Stimulated activated naive B cell treated with anti-CD40 and anti-IgM and Interleukin-4, amounts not matched to agents 10 μg/mL and 1 μg/mL and 100 μg/mL, for 72 hours (primary cell): ENCODE measurements around the gene WDR93.

ENCODE experiments used
- ATAC-seq, 2 donors: fragments of 150-1000 bp; cut with Tn5 transposase; replicated peaks; 2 replicates each; pipeline ENCODE4 v1.10.0; 2021; ENCODE audit warnings: moderate library complexity in 1 of 2
- DNase-seq: peaks from one replicate; pipeline ENCODE4 v3.0.0; 2021
- H3K27ac Mint-ChIP-seq: one replicate; pipeline ENCODE4 v1.8.0; 2022; ENCODE audit warnings: mild to moderate bottlenecking, mixed read lengths
- H3K27me3 Mint-ChIP-seq, 2 donors: one replicate each; pipeline ENCODE4 v1.8.0; 2022; ENCODE audit warnings: mixed read lengths in 2 of 2
- H3K36me3 Mint-ChIP-seq, 2 donors: one replicate each; pipeline ENCODE4 v1.8.0; 2022; ENCODE audit warnings: mixed read lengths in 2 of 2, mild to moderate bottlenecking in 1 of 2
- H3K4me1 Mint-ChIP-seq, 2 donors: one replicate each; pipeline ENCODE4 v1.8.0; 2022; ENCODE audit warnings: mixed read lengths in 2 of 2, mild to moderate bottlenecking in 1 of 2
- H3K4me3 Mint-ChIP-seq, 2 donors: one replicate each; pipeline ENCODE4 v1.8.0; 2022; ENCODE audit warnings: mild to moderate bottlenecking in 2 of 2, mixed read lengths in 2 of 2, moderate library complexity in 1 of 2
- H3K9me3 Mint-ChIP-seq, 2 donors: one replicate each; pipeline ENCODE4 v1.8.0; 2022; ENCODE audit warnings: mixed read lengths in 2 of 2, mild to moderate bottlenecking in 1 of 2

WDR93 gene

GRCh38 chr15:89668171-89668570, 22.4 kb upstream of the WDR93 start:
- Mint-ChIP-seq H3K4me1 (peaks cover 0 to 5% of the 10 kb centered on the region in 2 donors), H3K27me3 (peaks cover 22 to 42% of the 10 kb centered on the region in 2 donors), H3K36me3 (no peaks in the 10 kb centered on the region), H3K27ac (no peak overlapping the region), H3K9me3 (no peaks in the 10 kb centered on the region), H3K4me3 (no peak overlapping the region)
- no peak for ATAC-seq
- DNase-seq = no peak

GRCh38 chr15:89669309-89669865, 21.2 kb upstream of the WDR93 start:
- peaks cover 0 to 4% of the 10 kb centered on the region in 2 donors for H3K4me1 Mint-ChIP-seq
- ATAC-seq = no peak

DNA sequence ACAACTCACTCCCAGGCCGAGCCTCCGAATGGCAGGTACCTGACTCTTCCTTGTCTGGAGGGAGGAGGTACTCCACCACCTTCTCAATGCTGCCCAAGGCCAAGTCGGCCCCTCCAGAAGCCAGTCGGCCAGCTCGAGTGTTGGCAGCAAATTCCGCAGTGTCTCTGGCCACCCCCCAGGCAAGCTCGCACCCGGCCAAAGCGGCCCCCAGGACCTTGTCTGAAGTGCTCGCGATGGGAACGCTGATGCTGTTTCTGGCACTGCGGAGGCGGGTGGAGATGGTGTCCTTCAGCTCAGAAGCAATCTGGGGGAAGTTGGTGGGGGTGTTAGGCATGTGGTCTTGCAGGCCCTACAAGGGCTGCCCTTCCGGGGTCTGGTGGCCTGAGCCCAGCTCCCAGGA, 20.7 kb upstream of the WDR93 start:
- H3K36me3 Mint-ChIP-seq = no peaks in the 10 kb centered on the region
- DNase-seq (no peak), ATAC-seq (no peak)
- peaks cover 19 to 35% of the 10 kb centered on the region in 2 donors for H3K27me3 Mint-ChIP-seq
- no peak overlapping the region for H3K4me3 Mint-ChIP-seq
- H3K4me1 Mint-ChIP-seq = no peaks in the 10 kb centered on the region
- no peaks in the 10 kb centered on the region for H3K9me3 Mint-ChIP-seq
- no peak overlapping the region for H3K27ac Mint-ChIP-seq

More at GRCh38 chr15:89669309-89669865, 21.2 kb upstream of the WDR93 start:
- H3K4me3 Mint-ChIP-seq = no peak overlapping the region
- H3K27me3 Mint-ChIP-seq = peaks cover 25 to 41% of the 10 kb centered on the region in 2 donors
- no peak overlapping the region for H3K27ac Mint-ChIP-seq
- DNase-seq = no peak
- H3K36me3 Mint-ChIP-seq = no peaks in the 10 kb centered on the region
- H3K9me3 Mint-ChIP-seq = no peaks in the 10 kb centered on the region

GRCh38 chr15:89670971-89671560, 19.5 kb upstream of the WDR93 start:
- ATAC-seq (no peak), DNase-seq (no peak)
- Mint-ChIP-seq H3K9me3 (no peaks in the 10 kb centered on the region), H3K4me1 (no peaks in the 10 kb centered on the region), H3K27me3 (peaks cover 17 to 29% of the 10 kb centered on the region in 2 donors), H3K4me3 (no peak overlapping the region), H3K27ac (no peak overlapping the region), H3K36me3 (no peaks in the 10 kb centered on the region)

DNA sequence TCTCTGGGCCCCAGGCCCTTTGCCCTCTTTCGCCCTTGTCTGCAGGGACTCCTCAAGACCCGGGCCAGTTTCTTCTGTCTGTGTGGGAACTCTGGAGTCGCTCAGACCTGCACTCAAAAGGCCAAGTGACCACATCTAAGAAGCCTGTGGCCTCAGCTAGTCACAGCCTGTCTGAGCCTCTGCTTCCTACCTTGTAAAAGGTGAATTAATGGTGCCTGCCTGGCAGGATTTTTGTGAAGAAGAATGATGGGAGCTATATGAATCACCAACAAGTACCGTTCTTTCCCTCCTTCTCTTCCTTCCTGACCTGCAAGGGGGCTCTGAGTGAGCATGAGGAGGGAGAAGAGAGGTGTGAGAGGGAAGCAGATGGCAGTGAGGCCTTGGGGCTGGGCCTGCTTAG, 18.9 kb upstream of the WDR93 start:
- H3K4me3 Mint-ChIP-seq = no peak overlapping the region
- H3K27me3 Mint-ChIP-seq = peaks cover 13 to 23% of the 10 kb centered on the region in 2 donors
- H3K9me3 Mint-ChIP-seq = no peaks in the 10 kb centered on the region
- ATAC-seq = no peak
- no peaks in the 10 kb centered on the region for H3K36me3 Mint-ChIP-seq
- no peak for DNase-seq
- H3K27ac Mint-ChIP-seq = no peak overlapping the region
- no peaks in the 10 kb centered on the region for H3K4me1 Mint-ChIP-seq

- DNase-seq = no peak
- Mint-ChIP-seq H3K36me3 (no peaks in the 10 kb centered on the region), H3K27ac (no peak overlapping the region), H3K4me1 (no peaks in the 10 kb centered on the region), H3K9me3 (no peaks in the 10 kb centered on the region), H3K4me3 (no peak overlapping the region), H3K27me3 (peaks cover 11 to 20% of the 10 kb centered on the region in 2 donors)
- no peak for ATAC-seq
Observed at GRCh38 chr15:89672221-89673164, 18.1 kb upstream of the WDR93 start.

DNA sequence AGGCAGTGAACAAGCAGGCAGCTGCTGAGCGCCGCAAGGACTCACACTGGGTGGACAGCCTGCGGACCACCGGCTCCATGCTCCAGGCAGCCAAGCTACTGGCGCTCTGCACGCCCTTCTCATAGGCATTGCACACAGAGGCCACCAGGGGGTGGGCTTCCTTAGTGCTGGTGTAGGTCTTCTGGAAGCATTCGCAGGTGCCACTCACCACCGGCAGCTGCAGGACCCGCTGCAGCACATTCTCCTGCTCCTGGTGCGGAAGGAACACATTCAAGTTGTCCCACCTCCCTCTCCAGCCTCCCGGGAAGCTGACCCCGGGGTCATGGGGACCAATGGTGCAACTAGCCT, 17.5 kb upstream of the WDR93 start:
- H3K4me3 Mint-ChIP-seq = no peak overlapping the region
- no peaks in the 10 kb centered on the region for H3K36me3 Mint-ChIP-seq
- no peaks in the 10 kb centered on the region for H3K4me1 Mint-ChIP-seq
- peaks cover 5 to 17% of the 10 kb centered on the region in 2 donors for H3K27me3 Mint-ChIP-seq
- DNase-seq (no peak), ATAC-seq (peak; percentile 46 to 51)
- no peak overlapping the region for H3K27ac Mint-ChIP-seq
- no peaks in the 10 kb centered on the region for H3K9me3 Mint-ChIP-seq

DNA sequence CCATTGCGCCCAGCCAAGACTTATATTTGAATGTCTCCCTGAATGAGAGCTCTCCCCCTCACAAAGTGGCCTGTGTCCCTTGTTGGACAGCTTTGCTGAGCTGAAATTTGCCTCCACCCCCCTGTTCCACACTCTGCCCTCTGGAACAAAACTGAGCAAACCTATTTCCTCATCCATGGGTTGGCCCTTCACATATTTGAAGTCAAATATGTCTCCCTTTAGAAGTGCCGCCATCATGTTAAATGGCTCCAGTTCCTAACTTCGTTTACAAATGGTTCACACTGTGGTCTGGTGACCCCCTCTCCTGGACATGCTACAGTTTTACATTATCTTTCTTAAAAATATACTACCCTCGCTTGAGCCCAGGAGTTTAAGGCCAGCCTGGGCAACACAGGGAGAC, 16.1 kb upstream of the WDR93 start:
- Mint-ChIP-seq H3K27ac (no peak overlapping the region), H3K4me3 (no peak overlapping the region), H3K4me1 (no peaks in the 10 kb centered on the region), H3K27me3 (peaks cover 5 to 17% of the 10 kb centered on the region in 2 donors), H3K36me3 (no peaks in the 10 kb centered on the region), H3K9me3 (no peaks in the 10 kb centered on the region)
- ATAC-seq (no peak), DNase-seq (no peak)

DNA sequence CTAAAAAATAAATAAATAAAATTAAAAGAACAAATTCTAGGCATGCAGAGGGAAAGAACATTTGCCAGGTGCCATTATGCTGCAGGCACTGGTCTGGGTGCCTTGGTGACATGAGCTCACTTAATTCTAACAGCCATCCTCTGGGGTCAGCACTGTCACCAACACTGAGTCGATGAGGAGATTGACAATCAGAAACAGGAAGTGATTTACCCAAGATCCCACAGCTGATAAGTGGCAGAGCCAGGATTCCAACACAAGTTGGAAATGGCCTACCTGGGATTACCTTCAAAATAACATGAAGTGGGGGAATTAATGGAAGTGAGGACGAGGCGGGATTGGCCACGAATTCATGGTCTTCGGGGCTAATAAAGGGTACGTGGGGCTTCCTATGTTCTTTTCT, 15.0 kb upstream of the WDR93 start:
- no peaks in the 10 kb centered on the region for H3K9me3 Mint-ChIP-seq
- no peaks in the 10 kb centered on the region for H3K36me3 Mint-ChIP-seq
- no peak overlapping the region for H3K27ac Mint-ChIP-seq
- peaks cover 5 to 17% of the 10 kb centered on the region in 2 donors for H3K27me3 Mint-ChIP-seq
- no peaks in the 10 kb centered on the region for H3K4me1 Mint-ChIP-seq
- ATAC-seq (no peak), DNase-seq (no peak)
- H3K4me3 Mint-ChIP-seq = no peak overlapping the region

- ATAC-seq = no peak
Observed at GRCh38 chr15:89677381-89677780, 13.2 kb upstream of the WDR93 start.

DNA sequence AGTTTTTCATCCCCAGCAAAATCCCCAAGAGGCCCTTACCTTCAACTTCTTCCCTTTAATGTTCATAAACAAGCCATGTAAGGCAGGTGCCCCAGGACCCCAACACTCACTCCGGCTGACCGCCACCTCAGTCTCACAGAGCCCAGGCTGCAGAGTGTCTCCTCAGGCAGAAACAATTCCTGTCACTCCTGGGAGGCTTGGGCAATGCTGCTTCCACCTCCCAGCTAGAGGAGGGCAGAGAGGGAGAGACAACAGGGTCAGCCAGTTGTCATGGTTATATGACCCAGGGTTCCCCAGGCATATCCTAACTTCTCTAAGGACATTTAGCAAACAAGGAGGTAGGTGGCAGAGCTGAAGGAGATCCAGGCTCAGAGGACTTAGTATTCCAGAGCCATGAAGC, 11.4 kb upstream of the WDR93 start, which contains the start of gene PLIN1:
PLIN1 (minus strand) TSS at position 156 of the 400 bp plus-strand sequence. CDS start 1,878 bp downstream, outside the sequence.
- no peak for ATAC-seq
- H3K36me3 Mint-ChIP-seq = peaks cover 4 to 8% of the 10 kb centered on the region in 2 donors
- H3K4me3 Mint-ChIP-seq = no peak within 1 kb of the TSS
- DNase-seq = no peak
- no peaks in the 10 kb centered on the region for H3K4me1 Mint-ChIP-seq
- no peaks in the 10 kb centered on the region for H3K9me3 Mint-ChIP-seq
- peaks cover 0 to 5% of the 10 kb centered on the region in 2 donors for H3K27me3 Mint-ChIP-seq
- H3K27ac Mint-ChIP-seq = peak within 1 kb of the TSS; percentile 32

More at GRCh38 chr15:89677381-89677780, 13.2 kb upstream of the WDR93 start:
- no peak overlapping the region for H3K27ac Mint-ChIP-seq
- peaks cover 5 to 17% of the 10 kb centered on the region in 2 donors for H3K27me3 Mint-ChIP-seq
- no peak overlapping the region for H3K4me3 Mint-ChIP-seq
- no peaks in the 10 kb centered on the region for H3K4me1 Mint-ChIP-seq
- H3K36me3 Mint-ChIP-seq = peaks cover 0 to 2% of the 10 kb centered on the region in 2 donors
- H3K9me3 Mint-ChIP-seq = no peaks in the 10 kb centered on the region
- no peak for DNase-seq

- peaks cover 0 to 5% of the 10 kb centered on the region in 2 donors for H3K27me3 Mint-ChIP-seq
- ATAC-seq = no peak
- H3K9me3 Mint-ChIP-seq = no peaks in the 10 kb centered on the region
- no peak overlapping the region for H3K27ac Mint-ChIP-seq
- DNase-seq = no peak
- H3K36me3 Mint-ChIP-seq = peaks cover 4 to 10% of the 10 kb centered on the region in 2 donors
- no peak overlapping the region for H3K4me3 Mint-ChIP-seq
- no peaks in the 10 kb centered on the region for H3K4me1 Mint-ChIP-seq
Observed at GRCh38 chr15:89680282-89680873, 10.2 kb upstream of the WDR93 start.

- DNase-seq = no peak
- H3K27me3 Mint-ChIP-seq = peaks cover 0 to 5% of the 10 kb centered on the region in 2 donors
- H3K9me3 Mint-ChIP-seq = no peaks in the 10 kb centered on the region
- no peak overlapping the region for H3K27ac Mint-ChIP-seq
- H3K36me3 Mint-ChIP-seq = peaks cover 4 to 13% of the 10 kb centered on the region in 2 donors
- no peak for ATAC-seq
- H3K4me3 Mint-ChIP-seq = no peak overlapping the region
- no peaks in the 10 kb centered on the region for H3K4me1 Mint-ChIP-seq
Observed at GRCh38 chr15:89681146-89681545, 9.5 kb upstream of the WDR93 start.

DNA sequence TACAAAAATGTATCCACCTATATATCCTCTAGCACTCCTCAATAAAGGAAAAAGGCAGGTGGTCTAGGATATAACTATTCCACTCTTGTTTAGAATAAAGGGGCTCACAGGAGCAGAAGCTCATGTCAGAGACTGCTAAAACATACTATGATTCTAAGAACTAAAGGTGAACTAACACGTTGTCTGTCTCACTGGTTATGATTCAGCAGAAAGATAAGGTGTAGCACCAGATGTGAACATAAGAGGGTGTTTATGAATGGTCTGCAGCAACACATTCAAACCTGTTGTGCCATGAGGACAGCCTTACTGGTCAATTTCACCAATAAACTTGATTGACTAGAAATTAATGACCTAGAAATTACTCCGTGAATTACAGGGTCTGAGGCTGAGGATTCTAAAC, 4.6 kb upstream of the WDR93 start:
- H3K27me3 Mint-ChIP-seq = no peaks in the 10 kb centered on the region
- H3K27ac Mint-ChIP-seq = no peak overlapping the region
- no peak for DNase-seq
- H3K4me3 Mint-ChIP-seq = no peak overlapping the region
- peaks cover 0 to under 1% of the 10 kb centered on the region in 2 donors for H3K9me3 Mint-ChIP-seq
- peaks cover 4 to 13% of the 10 kb centered on the region in 2 donors for H3K36me3 Mint-ChIP-seq
- peaks cover 2 to 14% of the 10 kb centered on the region in 2 donors for H3K4me1 Mint-ChIP-seq
- no peak for ATAC-seq
